Mucosa of descending colon (tissue), 3 donors: ENCODE results near the gene SVEP1. TPM values are rescaled to one million over a fixed set of nuclear protein-coding genes. Genes with fewer than 3 reads are reported as not detected.

Experiments
- ATAC-seq: fragments of 200-7000 bp; cut with Tn5 transposase; one replicate; pipeline ENCODE4 v1.9.1; 2020; ENCODE audit warnings: mild to moderate bottlenecking, moderate library complexity
- DNase-seq, 3 donors: peaks; one replicate each; pipeline ENCODE4 v3.0.0-alpha.2; 2020
- H3K36me3 ChIP-seq: fragments of 200-600 bp; one replicate; pipeline ENCODE4 v1.8.0; 2021; ENCODE audit warnings: low read depth, mild to moderate bottlenecking
- H3K4me1 ChIP-seq: fragments of 200-600 bp; one replicate; pipeline ENCODE4 v1.8.0; 2021; ENCODE audit warnings: low read depth, mild to moderate bottlenecking
- H3K4me3 ChIP-seq: fragments of 200-600 bp; one replicate; pipeline ENCODE4 v1.8.0; 2021; ENCODE audit warnings: mild to moderate bottlenecking
- H3K9me3 ChIP-seq: fragments of 200-600 bp; one replicate; pipeline ENCODE4 v1.8.0; 2021; ENCODE audit warnings: mild to moderate bottlenecking
- intact Hi-C, 2 donors: fragments of 100-400 bp; cut with DNase I in 1 of 2; cut with micrococcal nuclease in 1 of 2; formaldehyde crosslinking; loops; one replicate each; pipeline versions ENCODE4 v1.11.0 to v1.11.1; 2022; cut with DNase I, micrococcal nuclease
- total RNA-seq, 3 donors: library from RNA; stranded (reverse); fragmentation: NEBNext Ultra II Directional in 2 of 3; extraction: Animal tissue kit (Norgen Biotek cat#: 25700) in 2 of 3; gene quantifications; one replicate each; pipeline versions ENCODE4 v1.2.1 to v1.2.4, GENCODE V29; 2021 to 2023
- TF ChIP-seq, protein P1 (sequence below): fragments of 200-600 bp; IDR thresholded peaks from one replicate; pipeline ENCODE4 v1.8.0; 2022; ENCODE audit warnings: antibody characterized with exemption, mild to moderate bottlenecking
- donor health status: DM: no; HTN: no; CAD: no; lungs with moderate emphysema.
- donor health status: DM: no; HTN: no; CAD: no.
- donor health status: DM: no; HTN: yes; CAD: no.

The SVEP1 gene
- total RNA-seq, 3 donors from 2014 or later: 3.6 to 20.4 (median 12.0) TPM

DNA sequence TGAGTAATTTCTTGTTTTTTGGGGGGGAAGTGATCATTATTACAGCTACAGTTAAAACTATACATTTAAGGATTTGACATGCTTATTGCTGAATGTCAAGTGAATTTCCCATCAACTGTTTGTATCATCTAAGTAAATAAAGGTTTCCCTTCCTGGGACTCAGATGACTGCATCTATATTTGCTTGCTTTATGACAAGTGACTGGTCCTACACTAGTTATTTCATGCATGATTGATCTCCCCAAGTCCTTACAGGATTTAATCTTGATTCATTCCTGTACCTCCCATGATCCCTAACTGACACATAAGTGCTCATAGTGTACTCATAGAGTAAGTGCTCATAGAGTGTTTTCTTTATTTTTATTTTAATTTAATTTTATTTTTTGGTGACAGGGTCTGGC, 244.7 kb downstream of the SVEP1 start:
- Histone ChIP-seq H3K9me3 (no peaks in the 10 kb centered on the region), H3K4me1 (no peaks in the 10 kb centered on the region), H3K36me3 (no peaks in the 10 kb centered on the region), H3K4me3 (no peak overlapping the region)
- intact Hi-C loops: no loop called here
- ATAC-seq: no peak
- TF ChIP-seq, protein P1, sequence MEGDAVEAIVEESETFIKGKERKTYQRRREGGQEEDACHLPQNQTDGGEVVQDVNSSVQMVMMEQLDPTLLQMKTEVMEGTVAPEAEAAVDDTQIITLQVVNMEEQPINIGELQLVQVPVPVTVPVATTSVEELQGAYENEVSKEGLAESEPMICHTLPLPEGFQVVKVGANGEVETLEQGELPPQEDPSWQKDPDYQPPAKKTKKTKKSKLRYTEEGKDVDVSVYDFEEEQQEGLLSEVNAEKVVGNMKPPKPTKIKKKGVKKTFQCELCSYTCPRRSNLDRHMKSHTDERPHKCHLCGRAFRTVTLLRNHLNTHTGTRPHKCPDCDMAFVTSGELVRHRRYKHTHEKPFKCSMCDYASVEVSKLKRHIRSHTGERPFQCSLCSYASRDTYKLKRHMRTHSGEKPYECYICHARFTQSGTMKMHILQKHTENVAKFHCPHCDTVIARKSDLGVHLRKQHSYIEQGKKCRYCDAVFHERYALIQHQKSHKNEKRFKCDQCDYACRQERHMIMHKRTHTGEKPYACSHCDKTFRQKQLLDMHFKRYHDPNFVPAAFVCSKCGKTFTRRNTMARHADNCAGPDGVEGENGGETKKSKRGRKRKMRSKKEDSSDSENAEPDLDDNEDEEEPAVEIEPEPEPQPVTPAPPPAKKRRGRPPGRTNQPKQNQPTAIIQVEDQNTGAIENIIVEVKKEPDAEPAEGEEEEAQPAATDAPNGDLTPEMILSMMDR: no peak
- DNase-seq: no peak

DNA sequence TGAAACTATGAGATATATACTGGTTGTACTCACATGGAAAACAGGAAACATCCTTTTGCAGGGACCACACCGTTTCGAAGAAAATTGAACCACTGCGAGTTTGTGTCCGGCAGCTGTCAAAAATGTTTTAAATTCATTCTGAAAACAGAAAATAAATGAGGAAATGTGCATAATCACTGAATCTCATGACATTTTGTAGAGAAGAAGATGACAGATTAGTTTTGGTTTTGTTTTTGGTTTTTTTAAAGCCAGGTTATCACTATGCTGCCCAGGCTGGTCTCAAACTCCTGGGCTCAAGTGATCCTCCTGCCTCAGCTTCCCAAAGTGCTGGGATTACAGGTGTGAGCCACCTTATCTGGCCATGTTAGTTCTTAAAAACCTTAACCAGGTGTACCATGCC, 245.4 kb downstream of the SVEP1 start:
- DNase-seq (no peak), ATAC-seq (no peak)
- Histone ChIP-seq H3K9me3 (no peaks in the 10 kb centered on the region), H3K4me1 (no peaks in the 10 kb centered on the region), H3K4me3 (no peak overlapping the region), H3K36me3 (no peaks in the 10 kb centered on the region)
- TF ChIP-seq, protein P1: no peak
- intact Hi-C loops: no loop called here

DNA sequence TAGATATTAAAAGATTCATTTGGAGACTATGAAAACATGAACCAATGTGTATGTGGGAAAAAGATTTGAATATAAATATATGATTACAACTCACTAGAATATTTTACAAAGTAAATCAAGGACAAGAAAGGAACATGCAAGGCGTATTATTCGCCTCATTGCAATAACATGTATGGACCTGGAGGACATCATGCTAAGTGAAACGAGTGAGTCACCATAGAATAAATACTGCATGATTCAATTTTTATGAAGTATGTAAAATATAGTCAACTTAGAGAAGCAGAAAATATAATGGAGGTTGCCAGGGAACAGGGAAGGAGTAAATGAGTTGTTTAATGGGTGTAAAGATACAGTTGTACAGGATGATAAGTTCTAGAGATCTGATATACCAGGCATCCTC, 246.8 kb downstream of the SVEP1 start:
- DNase-seq (no peak), ATAC-seq (no peak)
- Histone ChIP-seq H3K4me3 (no peak overlapping the region), H3K9me3 (no peaks in the 10 kb centered on the region), H3K4me1 (no peaks in the 10 kb centered on the region), H3K36me3 (no peaks in the 10 kb centered on the region)
- TF ChIP-seq, protein P1: no peak
- intact Hi-C loops: no loop called here

DNA sequence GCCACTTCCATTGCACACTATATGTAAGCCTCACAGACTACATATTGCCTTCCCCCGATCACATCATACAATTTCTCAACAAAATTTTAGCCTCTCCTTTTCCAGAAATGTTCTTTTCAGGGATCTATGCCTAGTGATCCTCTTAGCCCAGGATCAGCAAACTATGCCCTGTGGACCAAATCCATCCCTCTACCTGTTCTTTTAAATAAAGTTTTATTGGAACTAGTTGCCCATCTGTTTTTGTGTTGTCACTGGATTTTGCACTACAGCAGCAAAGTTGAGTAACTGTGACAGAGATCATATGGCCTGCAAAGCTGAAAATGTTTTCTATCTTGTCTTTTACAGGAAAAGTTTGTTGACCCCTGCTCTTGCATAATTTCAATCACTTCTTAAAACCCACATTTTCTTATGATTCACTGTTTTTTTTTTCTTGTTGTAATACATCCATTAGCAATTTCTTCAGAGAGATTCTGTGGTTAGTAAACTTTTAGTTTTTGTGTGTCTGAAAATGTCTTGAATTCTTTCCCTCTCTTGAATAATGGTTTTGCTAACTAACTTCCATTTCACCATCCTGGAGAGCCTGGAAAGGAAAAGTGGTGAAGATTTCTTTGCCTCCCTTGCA, 248.9 kb downstream of the SVEP1 start:
- intact Hi-C loops: no loop called here

DNA sequence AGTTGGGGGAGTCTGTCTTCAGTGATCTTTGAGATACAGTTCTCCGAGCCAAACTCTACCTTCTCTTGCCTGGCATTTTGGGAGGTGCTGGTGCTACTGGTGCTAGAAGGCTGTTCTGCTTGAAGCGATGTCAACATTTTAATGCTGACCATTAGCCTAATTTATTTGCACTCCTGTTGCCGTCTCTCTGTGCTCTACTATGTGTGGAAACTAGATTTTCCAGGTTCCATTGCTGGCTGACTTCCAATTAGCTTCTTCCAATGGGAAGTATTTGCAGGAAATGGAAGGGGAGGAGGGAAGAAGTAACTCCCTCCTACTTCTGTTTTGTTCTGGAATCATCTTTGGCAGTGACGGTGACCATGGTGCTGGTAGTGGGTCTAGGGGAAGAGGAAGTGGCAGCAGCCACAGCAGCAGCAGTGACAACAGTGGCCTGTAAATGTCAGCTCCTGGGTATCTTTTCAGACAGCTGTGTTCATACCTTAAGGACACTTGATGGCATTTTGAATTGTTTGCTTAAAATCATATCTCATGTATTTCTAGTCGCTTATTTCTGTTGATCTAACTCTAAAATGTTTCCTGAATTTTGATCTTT, 249.8 kb downstream of the SVEP1 start:
- no peak overlapping the region for H3K4me3 ChIP-seq
- no peaks in the 10 kb centered on the region for H3K36me3 ChIP-seq
- no peaks in the 10 kb centered on the region for H3K4me1 ChIP-seq
- intact Hi-C loops: no loop called here
- TF ChIP-seq, protein P1: no peak
- H3K9me3 ChIP-seq: no peaks in the 10 kb centered on the region
- no peak for DNase-seq
- no peak for ATAC-seq

More for the DNA sequence above, 248.9 kb downstream of the SVEP1 start:
- Histone ChIP-seq H3K4me1 (no peaks in the 10 kb centered on the region), H3K36me3 (no peaks in the 10 kb centered on the region), H3K4me3 (no peak overlapping the region), H3K9me3 (no peaks in the 10 kb centered on the region)
- TF ChIP-seq, protein P1: no peak
- DNase-seq: no peak
- ATAC-seq: no peak
